ENCODE results near the gene IL1RAPL1.

IL1RAPL1 gene

GRCh38 chrX:29787656-29788055 lies 1200.4 kb downstream of the IL1RAPL1 start:
- Histone ChIP-seq H3K4me1 (ENCODE audit: control insufficient read depth, insufficient read depth, low read length) (no peaks in the 10 kb centered on the region), H3K36me3 (ENCODE audit: control insufficient read depth in 2 of 2, insufficient read depth in 2 of 2, low read length in 2 of 2) (no peaks in the 10 kb centered on the region), H3K27ac (ENCODE audit: low read length) (no peak overlapping the region), H3K27me3 (ENCODE audit: control insufficient read depth in 1 of 2, insufficient read depth in 2 of 2, low read length in 2 of 2) (no peaks in the 10 kb centered on the region), H3K9ac (ENCODE audit: low read length in 2 of 2) (no peak overlapping the region), H3K9me3 (ENCODE audit: control insufficient read depth in 2 of 2, low read length in 2 of 2) (no peaks in the 10 kb centered on the region), H3K4me3 (ENCODE audit: low read length in 2 of 2) (no peak overlapping the region)

- Histone ChIP-seq H3K9ac (ENCODE audit: low read length in 2 of 2) (no peak overlapping the region), H3K4me1 (ENCODE audit: control insufficient read depth, insufficient read depth, low read length) (no peaks in the 10 kb centered on the region), H3K4me3 (ENCODE audit: low read length in 2 of 2) (no peak overlapping the region), H3K27me3 (ENCODE audit: control insufficient read depth in 1 of 2, insufficient read depth in 2 of 2, low read length in 2 of 2) (no peaks in the 10 kb centered on the region), H3K36me3 (ENCODE audit: control insufficient read depth in 2 of 2, insufficient read depth in 2 of 2, low read length in 2 of 2) (no peaks in the 10 kb centered on the region), H3K27ac (ENCODE audit: low read length) (no peak overlapping the region), H3K9me3 (ENCODE audit: control insufficient read depth in 2 of 2, low read length in 2 of 2) (no peaks in the 10 kb centered on the region)
These were observed 1201.9 kb downstream of the IL1RAPL1 start for GRCh38 chrX:29788991-29789699.

- Histone ChIP-seq H3K4me3 (ENCODE audit: low read length in 2 of 2) (no peak overlapping the region), H3K9ac (ENCODE audit: low read length in 2 of 2) (no peak overlapping the region), H3K36me3 (ENCODE audit: control insufficient read depth in 2 of 2, insufficient read depth in 2 of 2, low read length in 2 of 2) (no peaks in the 10 kb centered on the region), H3K27ac (ENCODE audit: low read length) (no peak overlapping the region), H3K27me3 (ENCODE audit: control insufficient read depth in 1 of 2, insufficient read depth in 2 of 2, low read length in 2 of 2) (no peaks in the 10 kb centered on the region), H3K4me1 (ENCODE audit: control insufficient read depth, insufficient read depth, low read length) (no peaks in the 10 kb centered on the region), H3K9me3 (ENCODE audit: control insufficient read depth in 2 of 2, low read length in 2 of 2) (no peaks in the 10 kb centered on the region)
These were observed 1205.1 kb downstream of the IL1RAPL1 start for GRCh38 chrX:29792335-29792734.

GRCh38 chrX:29797156-29797555 lies 1209.9 kb downstream of the IL1RAPL1 start:
- H3K9me3 ChIP-seq (ENCODE audit: control insufficient read depth in 2 of 2, low read length in 2 of 2): no peaks in the 10 kb centered on the region
- no peaks in the 10 kb centered on the region for H3K4me1 ChIP-seq (ENCODE audit: control insufficient read depth, insufficient read depth, low read length)
- no peak overlapping the region for H3K27ac ChIP-seq (ENCODE audit: low read length)
- H3K9ac ChIP-seq (ENCODE audit: low read length in 2 of 2): no peak overlapping the region
- no peak overlapping the region for H3K4me3 ChIP-seq (ENCODE audit: low read length in 2 of 2)
- H3K36me3 ChIP-seq (ENCODE audit: control insufficient read depth in 2 of 2, insufficient read depth in 2 of 2, low read length in 2 of 2): no peaks in the 10 kb centered on the region
- no peaks in the 10 kb centered on the region for H3K27me3 ChIP-seq (ENCODE audit: control insufficient read depth in 1 of 2, insufficient read depth in 2 of 2, low read length in 2 of 2)

- Histone ChIP-seq H3K4me1 (ENCODE audit: control insufficient read depth, insufficient read depth, low read length) (no peaks in the 10 kb centered on the region), H3K9ac (ENCODE audit: low read length in 2 of 2) (no peak overlapping the region), H3K9me3 (ENCODE audit: control insufficient read depth in 2 of 2, low read length in 2 of 2) (no peaks in the 10 kb centered on the region), H3K27ac (ENCODE audit: low read length) (no peak overlapping the region), H3K4me3 (ENCODE audit: low read length in 2 of 2) (no peak overlapping the region), H3K27me3 (ENCODE audit: control insufficient read depth in 1 of 2, insufficient read depth in 2 of 2, low read length in 2 of 2) (no peaks in the 10 kb centered on the region), H3K36me3 (ENCODE audit: control insufficient read depth in 2 of 2, insufficient read depth in 2 of 2, low read length in 2 of 2) (no peaks in the 10 kb centered on the region)
These were observed 1211.2 kb downstream of the IL1RAPL1 start for GRCh38 chrX:29798469-29798868.

- Histone ChIP-seq H3K27me3 (ENCODE audit: control insufficient read depth in 1 of 2, insufficient read depth in 2 of 2, low read length in 2 of 2) (no peaks in the 10 kb centered on the region), H3K36me3 (ENCODE audit: control insufficient read depth in 2 of 2, insufficient read depth in 2 of 2, low read length in 2 of 2) (no peaks in the 10 kb centered on the region), H3K4me3 (ENCODE audit: low read length in 2 of 2) (no peak overlapping the region), H3K9ac (ENCODE audit: low read length in 2 of 2) (no peak overlapping the region), H3K9me3 (ENCODE audit: control insufficient read depth in 2 of 2, low read length in 2 of 2) (no peaks in the 10 kb centered on the region), H3K27ac (ENCODE audit: low read length) (no peak overlapping the region), H3K4me1 (ENCODE audit: control insufficient read depth, insufficient read depth, low read length) (no peaks in the 10 kb centered on the region)
These were observed 1225.9 kb downstream of the IL1RAPL1 start for GRCh38 chrX:29813174-29813573.

GRCh38 chrX:29824176-29824906 lies 1237.1 kb downstream of the IL1RAPL1 start:
- Histone ChIP-seq H3K9me3 (ENCODE audit: control insufficient read depth in 2 of 2, low read length in 2 of 2) (no peaks in the 10 kb centered on the region), H3K4me3 (ENCODE audit: low read length in 2 of 2) (no peak overlapping the region), H3K36me3 (ENCODE audit: control insufficient read depth in 2 of 2, insufficient read depth in 2 of 2, low read length in 2 of 2) (no peaks in the 10 kb centered on the region), H3K27ac (ENCODE audit: low read length) (no peak overlapping the region), H3K9ac (ENCODE audit: low read length in 2 of 2) (no peak overlapping the region), H3K27me3 (ENCODE audit: control insufficient read depth in 1 of 2, insufficient read depth in 2 of 2, low read length in 2 of 2) (no peaks in the 10 kb centered on the region), H3K4me1 (ENCODE audit: control insufficient read depth, insufficient read depth, low read length) (no peaks in the 10 kb centered on the region)

- Histone ChIP-seq H3K9ac (ENCODE audit: low read length in 2 of 2) (no peak overlapping the region), H3K4me3 (ENCODE audit: low read length in 2 of 2) (no peak overlapping the region), H3K27ac (ENCODE audit: low read length) (no peak overlapping the region), H3K36me3 (ENCODE audit: control insufficient read depth in 2 of 2, insufficient read depth in 2 of 2, low read length in 2 of 2) (no peaks in the 10 kb centered on the region), H3K9me3 (ENCODE audit: control insufficient read depth in 2 of 2, low read length in 2 of 2) (no peaks in the 10 kb centered on the region), H3K27me3 (ENCODE audit: control insufficient read depth in 1 of 2, insufficient read depth in 2 of 2, low read length in 2 of 2) (no peaks in the 10 kb centered on the region), H3K4me1 (ENCODE audit: control insufficient read depth, insufficient read depth, low read length) (no peaks in the 10 kb centered on the region)
These were observed 1239.5 kb downstream of the IL1RAPL1 start for GRCh38 chrX:29826742-29827141.

GRCh38 chrX:29834311-29834710 lies 1247.1 kb downstream of the IL1RAPL1 start:
- Histone ChIP-seq H3K9me3 (ENCODE audit: control insufficient read depth in 2 of 2, low read length in 2 of 2) (peaks cover 0 to 2% of the 10 kb centered on the region in 2 donors), H3K27ac (ENCODE audit: low read length) (no peak overlapping the region), H3K36me3 (ENCODE audit: control insufficient read depth in 2 of 2, insufficient read depth in 2 of 2, low read length in 2 of 2) (no peaks in the 10 kb centered on the region), H3K4me1 (ENCODE audit: control insufficient read depth, insufficient read depth, low read length) (no peaks in the 10 kb centered on the region), H3K9ac (ENCODE audit: low read length in 2 of 2) (no peak overlapping the region), H3K4me3 (ENCODE audit: low read length in 2 of 2) (no peak overlapping the region), H3K27me3 (ENCODE audit: control insufficient read depth in 1 of 2, insufficient read depth in 2 of 2, low read length in 2 of 2) (no peaks in the 10 kb centered on the region)

- Histone ChIP-seq H3K27ac (ENCODE audit: low read length) (no peak overlapping the region), H3K4me1 (ENCODE audit: control insufficient read depth, insufficient read depth, low read length) (no peaks in the 10 kb centered on the region)
These were observed 1247.5 kb downstream of the IL1RAPL1 start for GRCh38 chrX:29834764-29835163.

GRCh38 chrX:29841750-29842149 lies 1254.5 kb downstream of the IL1RAPL1 start:
- Histone ChIP-seq H3K36me3 (ENCODE audit: control insufficient read depth in 2 of 2, insufficient read depth in 2 of 2, low read length in 2 of 2) (no peaks in the 10 kb centered on the region), H3K4me1 (ENCODE audit: control insufficient read depth, insufficient read depth, low read length) (no peaks in the 10 kb centered on the region), H3K27me3 (ENCODE audit: control insufficient read depth in 1 of 2, insufficient read depth in 2 of 2, low read length in 2 of 2) (no peaks in the 10 kb centered on the region), H3K27ac (ENCODE audit: low read length) (no peak overlapping the region), H3K9me3 (ENCODE audit: control insufficient read depth in 2 of 2, low read length in 2 of 2) (peaks cover 0 to 2% of the 10 kb centered on the region in 2 donors), H3K4me3 (ENCODE audit: low read length in 2 of 2) (no peak overlapping the region), H3K9ac (ENCODE audit: low read length in 2 of 2) (no peak overlapping the region)

More at GRCh38 chrX:29834764-29835163, 1247.5 kb downstream of the IL1RAPL1 start:
- Histone ChIP-seq H3K9me3 (ENCODE audit: control insufficient read depth in 2 of 2, low read length in 2 of 2) (peaks cover 0 to 2% of the 10 kb centered on the region in 2 donors), H3K36me3 (ENCODE audit: control insufficient read depth in 2 of 2, insufficient read depth in 2 of 2, low read length in 2 of 2) (no peaks in the 10 kb centered on the region), H3K4me3 (ENCODE audit: low read length in 2 of 2) (no peak overlapping the region), H3K9ac (ENCODE audit: low read length in 2 of 2) (no peak overlapping the region), H3K27me3 (ENCODE audit: control insufficient read depth in 1 of 2, insufficient read depth in 2 of 2, low read length in 2 of 2) (no peaks in the 10 kb centered on the region)

Measured in stomach smooth muscle (tissue), 2 donors.